DMS79 treated with DMSO at 0.1 percent for 48 hours (cell line): Measurements from ENCODE around the gene FBXW12.

Experiments
- DNase-seq: peaks from one replicate; lab custom pipeline; 2025; lab: John Stamatoyannopoulos, UW

FBXW12 gene

GRCh38 chr3:48435774-48436476 lies 63.9 kb downstream of the FBXW12 start:
- peak; percentile 52 for DNase-seq

- DNase-seq, result no peak
Measured at GRCh38 chr3:48436477-48436787, 64.4 kb downstream of the FBXW12 start.

- no peak for DNase-seq
Measured at GRCh38 chr3:48436855-48437254, 64.8 kb downstream of the FBXW12 start.

- no peak for DNase-seq
Measured at GRCh38 chr3:48437812-48438211, 65.8 kb downstream of the FBXW12 start.

- peak; percentile 88 for DNase-seq
Measured at GRCh38 chr3:48439820-48440589, 68.0 kb downstream of the FBXW12 start, which contains the start of the genes CCDC51 and TMA7. Gene CCDC51 (minus strand): TSS chr3:48440119. CDS start chr3:48435128, 4,991 bp downstream. Gene TMA7 (plus strand): TSS chr3:48440257. CDS start chr3:48440297, 40 bp downstream.

GRCh38 chr3:48440590-48440958 lies 68.6 kb downstream of the FBXW12 start:
- DNase-seq, result no peak

- DNase-seq, result no peak
Measured at GRCh38 chr3:48441940-48442339, 69.9 kb downstream of the FBXW12 start.
